ENCODE results near the gene KCTD14.
"Not testable (repeated sequence)": the region's sequence is repeated elsewhere in the genome, so short reads cannot be mapped to it uniquely, and the experiment has no call there.

The KCTD14 gene

GRCh38 chr11:78046486-78046854 is 23.4 kb upstream of the KCTD14 start:
- DNase-seq: no peak

DNA sequence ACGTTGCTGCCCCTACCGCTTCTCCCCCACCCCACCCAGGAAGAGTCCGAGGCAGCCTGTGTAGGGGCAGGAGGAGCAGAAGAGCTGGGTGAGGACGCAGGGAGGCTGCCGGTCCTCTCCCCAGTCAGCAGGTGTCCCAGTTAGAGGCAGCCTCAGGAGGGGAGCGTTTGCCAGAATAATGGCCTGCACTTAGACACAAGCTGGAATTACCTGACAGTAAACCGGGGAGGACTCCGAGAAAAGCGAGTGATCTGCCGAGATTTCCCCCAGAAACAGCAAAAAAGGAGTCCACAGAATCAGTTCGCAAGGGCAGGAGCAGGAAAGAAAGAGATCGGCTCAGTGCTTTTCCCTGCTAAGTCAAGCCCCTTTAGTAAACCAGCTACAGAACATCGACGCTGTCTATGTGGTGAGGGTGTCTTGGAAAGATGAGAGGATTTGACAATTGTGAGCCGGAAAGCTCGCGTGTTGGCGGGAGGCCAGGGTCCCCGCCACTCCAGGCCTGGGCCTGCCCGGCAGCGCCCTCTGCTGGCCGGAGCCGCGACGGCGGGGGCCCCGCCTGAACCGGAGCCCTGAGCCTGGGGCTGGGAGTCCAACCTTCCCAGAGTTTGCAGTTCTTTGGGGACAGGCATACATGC is 22.9 kb upstream of the KCTD14 start:
- DNase-seq: peak; percentile 55 to 69 (median 66)

- no peak for DNase-seq
Observed at GRCh38 chr11:78044706-78045105, 21.6 kb upstream of the KCTD14 start.

DNA sequence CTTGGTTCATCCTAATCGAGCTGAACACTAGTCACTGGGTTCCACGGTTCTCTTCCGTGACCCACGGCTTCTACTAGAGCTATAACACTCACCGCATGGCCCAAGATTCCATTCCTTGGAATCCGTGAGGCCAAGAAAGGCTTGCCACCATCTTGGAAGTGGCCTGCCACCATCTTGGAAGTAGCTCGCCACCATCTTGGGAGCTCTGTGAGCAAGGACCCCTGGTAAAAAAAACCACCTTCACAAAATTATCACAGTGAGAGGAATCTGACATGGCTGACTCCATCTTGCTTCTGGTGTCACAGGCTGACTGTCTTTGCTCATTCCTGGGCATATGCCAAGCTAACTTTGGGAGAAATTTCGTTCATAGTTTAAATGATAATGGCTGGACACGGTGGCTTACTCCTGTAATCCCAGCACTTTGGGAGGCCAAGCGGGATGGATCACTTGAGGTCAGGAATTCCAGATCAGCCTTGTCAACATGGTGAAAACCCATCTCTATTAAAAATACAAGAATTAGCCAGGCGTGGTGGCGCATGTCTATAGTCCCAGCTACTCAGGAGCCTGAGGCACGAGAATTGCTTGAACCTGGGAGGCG is 18.9 kb upstream of the KCTD14 start:
- DNase-seq: no peak

DNA sequence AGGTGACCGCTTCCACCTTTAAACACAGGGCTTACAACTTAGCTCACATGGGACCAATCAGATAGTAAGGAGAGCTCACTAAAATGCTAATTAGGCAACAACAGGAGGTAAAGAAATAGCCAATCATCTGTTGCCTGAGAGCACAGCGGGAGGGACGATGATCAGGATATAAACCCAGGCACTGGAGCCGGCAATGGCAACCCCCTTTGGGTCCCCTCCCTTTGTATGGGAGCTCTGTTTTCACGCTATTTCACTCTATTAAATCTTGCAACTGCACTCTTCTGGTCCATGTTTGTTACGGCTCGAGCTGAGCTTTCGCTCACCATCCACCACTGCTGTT is 18.3 kb upstream of the KCTD14 start:
- not testable (repeated sequence) for DNase-seq

DNA sequence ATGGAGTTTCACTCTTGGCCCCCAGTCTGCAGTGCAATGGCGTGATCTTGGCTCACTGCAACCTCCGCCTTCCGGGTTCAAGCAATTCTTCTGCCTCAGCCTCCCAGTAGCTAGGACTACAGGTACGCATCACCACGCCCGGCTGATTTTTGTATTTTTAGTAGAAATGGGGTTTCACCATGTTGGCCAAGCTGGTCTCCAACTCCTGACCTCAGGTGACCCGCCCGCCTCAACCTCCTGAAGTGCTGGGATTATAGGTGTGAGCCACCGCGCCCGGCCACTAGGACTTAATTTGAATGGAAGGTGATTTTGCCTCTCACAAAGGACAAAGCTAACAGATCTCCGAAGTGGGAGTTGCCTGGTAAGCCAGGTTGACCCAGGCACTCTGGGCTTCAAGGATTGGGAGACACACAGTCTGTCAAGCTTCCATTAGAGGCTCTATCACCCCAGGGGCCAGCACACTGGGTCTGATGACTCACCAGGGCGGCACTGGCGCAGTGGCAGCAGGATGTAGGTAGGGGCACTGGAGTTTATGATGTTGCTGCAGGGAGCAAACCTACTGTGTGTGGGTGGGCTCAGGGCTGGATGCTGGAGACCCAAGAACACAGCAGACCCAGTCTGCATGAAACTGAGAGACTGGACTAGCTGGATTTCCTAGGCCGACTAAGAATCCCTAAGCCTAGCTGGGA is 17.8 kb upstream of the KCTD14 start:
- no peak for DNase-seq

- peak in 1 of 5 experiments; percentile 11 for DNase-seq
Observed at GRCh38 chr11:78039919-78040671, 17.0 kb upstream of the KCTD14 start.

DNA sequence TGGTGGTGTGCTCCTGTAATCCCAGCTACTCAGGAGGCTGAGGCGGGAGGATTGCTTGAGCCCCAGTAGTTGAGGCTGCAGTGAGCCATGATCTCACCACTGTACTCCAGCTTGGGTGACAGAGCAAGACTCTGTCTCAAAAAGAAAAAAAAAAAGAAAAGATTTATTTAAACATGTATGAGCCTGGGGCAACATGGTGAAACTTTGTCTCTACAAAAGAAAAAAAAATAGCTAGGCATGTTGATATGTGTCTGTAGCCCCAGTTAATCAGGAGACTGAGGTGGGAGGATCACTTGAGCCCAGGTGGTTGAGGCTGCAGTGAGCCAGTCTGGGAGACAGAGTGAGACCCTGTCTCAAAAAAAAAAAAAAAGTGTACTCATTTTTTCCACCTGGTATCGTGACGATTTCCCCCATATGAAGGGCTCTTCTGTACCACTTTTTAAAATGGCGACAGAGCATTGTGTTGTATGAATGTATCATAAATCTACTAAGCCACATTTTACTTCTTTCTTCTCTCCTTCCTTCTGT is 16.4 kb upstream of the KCTD14 start:
- DNase-seq: peak in 1 of 5 experiments; percentile 5

DNA sequence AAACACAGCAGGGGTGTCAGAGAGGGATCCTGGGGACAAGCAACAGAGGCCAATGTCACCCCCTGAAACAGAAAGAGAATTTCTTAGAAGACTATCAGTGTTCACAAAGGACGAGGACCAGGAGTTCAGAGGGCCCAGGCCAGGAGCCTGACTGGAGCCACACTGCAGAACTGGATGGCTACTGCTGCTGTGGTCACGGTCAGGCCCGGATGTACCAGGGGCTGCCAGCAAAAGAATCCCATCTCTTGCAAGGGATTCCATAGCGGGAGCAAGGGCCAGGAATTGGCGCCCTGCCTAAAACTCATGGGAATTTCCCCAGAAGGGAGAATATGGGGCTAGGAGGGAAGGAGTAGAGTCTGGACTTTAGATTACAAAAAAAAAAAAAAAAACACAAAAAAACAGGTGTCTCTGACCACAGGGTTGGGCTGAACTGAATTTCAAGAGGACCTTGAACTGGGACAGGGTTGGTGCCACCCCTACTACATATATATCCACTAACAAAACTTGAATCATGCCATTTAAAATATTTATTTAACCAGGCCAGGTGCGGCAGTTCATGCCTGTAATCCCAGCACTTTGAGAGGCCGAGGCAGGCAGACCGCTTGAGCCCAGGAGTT is 15.7 kb upstream of the KCTD14 start:
- no peak for DNase-seq

DNA sequence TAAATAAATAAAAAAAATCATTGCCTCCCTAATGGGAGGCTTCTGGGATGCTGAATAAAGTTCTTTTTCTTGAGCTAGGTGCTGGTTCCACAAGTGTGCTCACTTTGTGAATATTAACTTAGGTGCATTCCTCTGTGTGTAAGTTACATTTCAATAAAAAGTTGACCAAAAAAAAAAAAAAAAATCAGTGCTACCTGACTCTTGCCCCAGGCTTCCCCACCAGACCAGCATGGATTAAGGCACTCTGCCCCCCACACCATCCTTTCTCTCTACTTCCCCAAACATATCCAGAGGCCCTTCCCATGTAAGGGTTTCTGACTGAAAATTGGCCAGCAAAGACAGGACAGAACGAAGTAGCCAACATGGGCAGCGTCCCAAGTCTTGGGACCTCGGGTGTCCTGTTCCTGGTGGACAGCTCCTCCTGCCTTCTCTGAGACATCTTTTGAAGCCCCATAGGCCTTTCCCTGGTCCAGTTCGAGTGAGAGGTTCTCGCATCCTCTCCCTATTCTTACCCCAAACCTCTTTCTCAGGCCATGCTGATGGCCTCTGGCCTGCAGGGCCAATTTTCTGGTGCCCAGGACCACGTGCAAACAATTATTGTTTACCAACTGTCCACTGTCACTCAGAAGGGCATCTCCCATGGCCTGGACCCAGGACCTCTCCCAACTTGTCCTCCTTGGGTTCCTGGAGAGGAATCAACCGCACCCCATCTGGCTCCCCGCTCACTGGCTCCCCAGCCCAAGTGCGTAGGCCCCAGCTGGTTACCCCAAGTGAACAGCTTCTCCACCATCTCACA is 14.9 kb upstream of the KCTD14 start:
- no peak for DNase-seq

- no peak for DNase-seq
Observed at GRCh38 chr11:78037056-78037455, 14.0 kb upstream of the KCTD14 start.

- DNase-seq: no peak
Observed at GRCh38 chr11:78036313-78036712, 13.2 kb upstream of the KCTD14 start.

- no peak for DNase-seq
Observed at GRCh38 chr11:78034623-78035022, 11.5 kb upstream of the KCTD14 start.

DNA sequence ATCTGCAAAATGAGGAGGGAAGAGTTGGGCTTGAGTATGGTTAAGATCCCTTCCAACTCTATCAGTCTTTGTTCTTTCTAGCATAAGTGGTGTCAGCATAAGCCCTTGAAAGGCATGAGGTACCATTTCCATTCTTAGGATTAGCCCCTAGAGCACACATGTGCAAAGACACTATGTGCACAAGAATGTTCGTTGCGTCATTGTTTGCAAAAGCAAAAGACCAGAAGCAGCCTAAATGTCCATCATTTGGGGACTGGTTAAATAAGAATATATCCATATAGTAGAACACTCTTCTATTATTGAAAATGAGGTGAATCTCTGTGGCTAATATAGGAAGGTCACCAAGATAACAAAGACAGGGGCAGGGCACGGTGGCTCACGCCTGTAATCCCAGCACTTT is 10.0 kb upstream of the KCTD14 start:
- DNase-seq: no peak

GRCh38 chr11:78032090-78032489 is 9.0 kb upstream of the KCTD14 start:
- DNase-seq: no peak

- DNase-seq: no peak
Observed at GRCh38 chr11:78031629-78032028, 8.6 kb upstream of the KCTD14 start.

GRCh38 chr11:78030429-78031325 is 7.6 kb upstream of the KCTD14 start:
- no peak for DNase-seq

- not testable (repeated sequence) for DNase-seq
Observed at GRCh38 chr11:78028423-78028822, 5.3 kb upstream of the KCTD14 start.

- no peak for DNase-seq
Observed at GRCh38 chr11:78027759-78028158, 4.7 kb upstream of the KCTD14 start.

DNA sequence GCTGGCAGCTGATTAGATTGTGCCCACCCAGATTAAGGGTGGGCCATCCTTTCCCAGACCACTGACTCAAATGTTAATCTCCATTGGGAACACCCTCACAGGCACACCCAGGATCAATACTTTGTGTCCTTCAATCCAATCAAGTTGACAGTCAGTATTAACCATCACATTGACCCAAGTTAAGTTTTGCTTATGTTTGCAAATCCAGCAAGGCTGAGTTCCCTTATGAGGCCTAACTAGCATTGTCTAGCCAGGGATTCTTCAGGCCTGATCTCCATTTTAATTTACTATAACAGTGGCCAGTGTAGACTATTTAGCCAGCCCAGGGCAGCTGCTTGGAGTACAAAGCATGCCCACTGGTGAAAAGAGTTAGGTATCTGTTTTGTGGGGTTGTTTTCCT is 2.3 kb upstream of the KCTD14 start:
- no peak for DNase-seq

DNA sequence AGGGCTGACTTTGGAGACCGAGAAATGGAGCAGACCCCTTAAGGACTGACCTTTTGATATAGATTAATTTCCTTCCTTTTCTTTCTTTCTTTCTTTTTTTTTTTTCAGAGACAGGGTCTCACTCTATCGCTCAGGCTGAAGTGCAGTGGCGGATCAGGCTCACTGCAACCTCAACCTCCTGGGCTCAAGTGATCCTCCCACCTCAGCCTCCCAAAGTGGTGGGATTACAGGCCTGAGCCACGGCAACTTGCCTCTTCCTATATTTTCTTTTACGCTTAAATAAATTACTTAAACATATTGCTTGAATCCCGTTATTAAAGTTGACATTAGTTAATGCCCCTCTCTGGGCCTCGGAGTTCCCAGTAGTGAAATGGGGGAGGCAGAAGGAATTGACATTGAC is 350 bp upstream of the KCTD14 start:
- no peak for DNase-seq
